IMR-90 (cell line): Measurements from ENCODE around the gene PTGES3. TPM values are rescaled to one million over a fixed set of nuclear protein-coding genes. Genes with fewer than 3 reads are reported as not detected.

ENCODE experiments used
- ATAC-seq: fragments of 200-7000 bp; cut with Tn5 transposase; 2 replicates; pipeline ENCODE4 v1.9.1; 2020; ENCODE audit warnings: low read depth, mild to moderate bottlenecking, moderate library complexity
- BruUV-seq: library from RNA; stranded (reverse); fragments of 400-500 nt; replicated peaks from 2 replicates; lab custom pipeline; 2021; lab: Mats Ljungman, UMichigan
- CTCF ChIA-PET: fragments of 300-600 bp; formaldehyde crosslinking; extraction: SDS; loops from one replicate; lab custom pipeline; 2021; ENCODE audit warnings: antibody characterized with exemption; lab: Yijun Ruan, JAX
- POLR2A ChIA-PET: fragments of 300-600 bp; sonication (Branson Sonifier 250); formaldehyde crosslinking; loops from one replicate; lab custom pipeline; 2022; ENCODE audit warnings: antibody characterized with exemption; ENCODE audit not compliant: unreplicated experiment; lab: Charles Lee
- DNase-seq: peaks from one replicate; pipeline ENCODE4 v3.0.0; 2013
- H2AFZ ChIP-seq: replicated peaks from 2 replicates; pipeline ENCODE3; 2013; ENCODE audit warnings: low read length, mild to moderate bottlenecking; ENCODE audit not compliant: poor library complexity
- H2AK5ac ChIP-seq: 2 replicates; pipeline ENCODE4 v1.6.1; 2013; ENCODE audit warnings: low read depth, low read length, inconsistent platforms
- H2AK9ac ChIP-seq: replicated peaks from 2 replicates; pipeline ENCODE3; 2013; ENCODE audit warnings: mild to moderate bottlenecking, low read depth, low read length, moderate library complexity; ENCODE audit not compliant: poor library complexity
- H2BK120ac ChIP-seq: 2 replicates; pipeline ENCODE4 v1.6.1; 2013; ENCODE audit warnings: low read depth, low read length, inconsistent platforms
- H2BK15ac ChIP-seq: 3 replicates; pipeline ENCODE4 v1.6.1; 2013; ENCODE audit warnings: low read depth, low read length, inconsistent platforms
- H2BK20ac ChIP-seq: 2 replicates; pipeline ENCODE4 v1.6.1; 2013; ENCODE audit warnings: low read depth, mild to moderate bottlenecking, inconsistent platforms, low read length, moderate library complexity
- H2BK5ac ChIP-seq: 2 replicates; pipeline ENCODE4 v1.6.1; 2013; ENCODE audit warnings: mild to moderate bottlenecking, low read depth, low read length, inconsistent platforms; ENCODE audit not compliant: poor library complexity, severe bottlenecking
- H3K14ac ChIP-seq: replicated peaks from 2 replicates; pipeline ENCODE4 v1.6.1; 2013; ENCODE audit warnings: low read depth, low read length, inconsistent platforms
- H3K18ac ChIP-seq: 2 replicates; pipeline ENCODE4 v1.6.1; 2013; ENCODE audit warnings: low read depth, low read length, control low read depth
- H3K23ac ChIP-seq: 2 replicates; pipeline ENCODE4 v1.6.1; 2013; ENCODE audit warnings: low read depth, low read length, inconsistent platforms
- H3K27ac ChIP-seq: 2 replicates; pipeline ENCODE4 v1.5.1; 2013; ENCODE audit warnings: mild to moderate bottlenecking, control low read depth, low read length; ENCODE audit not compliant: insufficient read depth
- H3K27me3 ChIP-seq: 2 replicates; pipeline ENCODE4 v1.6.1; 2013; ENCODE audit warnings: low read length; ENCODE audit not compliant: control insufficient read depth, insufficient read depth
- H3K36me3 ChIP-seq: 2 replicates; pipeline ENCODE4 v1.6.1; 2013; ENCODE audit warnings: low read length, mixed read lengths; ENCODE audit not compliant: control insufficient read depth, insufficient read depth
- H3K4ac ChIP-seq: 2 replicates; pipeline ENCODE4 v1.6.1; 2013; ENCODE audit warnings: low read depth, low read length, inconsistent platforms
- H3K4me1 ChIP-seq: 2 replicates; pipeline ENCODE4 v1.6.1; 2013; ENCODE audit warnings: low read length, mixed read lengths; ENCODE audit not compliant: control insufficient read depth, insufficient read depth
- H3K4me2 ChIP-seq: 2 replicates; pipeline ENCODE4 v1.6.1; 2013; ENCODE audit warnings: low read depth, mild to moderate bottlenecking, control low read depth, low read length, moderate library complexity
- H3K4me3 ChIP-seq: 2 replicates; pipeline ENCODE4 v1.5.1; 2013; ENCODE audit warnings: low read depth, mild to moderate bottlenecking, control low read depth, low read length, moderate library complexity; ENCODE audit not compliant: insufficient read depth
- H3K56ac ChIP-seq: 2 replicates; pipeline ENCODE4 v1.6.1; 2013; ENCODE audit warnings: low read length, inconsistent platforms; ENCODE audit not compliant: insufficient read depth; ENCODE audit errors: extremely low read depth
- H3K79me1 ChIP-seq, 2 experiments: 2 replicates each; pipeline ENCODE4 v1.6.1; 2013; ENCODE audit warnings: low read length in 2 of 2, inconsistent platforms in 1 of 2, low read depth in 1 of 2
- H3K9ac ChIP-seq: 2 replicates; pipeline ENCODE4 v1.6.1; 2013; ENCODE audit warnings: low read depth, low read length, control low read depth
- H3K9me1 ChIP-seq: 2 replicates; pipeline ENCODE4 v1.6.1; 2013; ENCODE audit warnings: low read length, inconsistent platforms; ENCODE audit not compliant: insufficient read depth
- H3K9me3 ChIP-seq: 2 replicates; pipeline ENCODE4 v1.6.1; 2013; ENCODE audit warnings: low read length; ENCODE audit not compliant: control insufficient read depth, insufficient read depth
- H4K20me1 ChIP-seq: 2 replicates; pipeline ENCODE4 v1.6.1; 2013; ENCODE audit warnings: low read length, inconsistent platforms; ENCODE audit not compliant: insufficient read depth
- H4K5ac ChIP-seq: 2 replicates; pipeline ENCODE4 v1.6.1; 2013; ENCODE audit warnings: mild to moderate bottlenecking, low read depth, low read length, control low read depth
- H4K8ac ChIP-seq, 2 experiments: 2 replicates each; pipeline ENCODE4 v1.6.1; 2013; ENCODE audit warnings: low read depth in 2 of 2, low read length in 2 of 2, control low read depth in 1 of 2, inconsistent platforms in 1 of 2
- H4K91ac ChIP-seq: 2 replicates; pipeline ENCODE4 v1.6.1; 2013; ENCODE audit warnings: low read depth, low read length, inconsistent platforms; ENCODE audit not compliant: insufficient read depth
- BHLHE40 ChIP-seq: fragments of 150-350 bp; IDR thresholded peaks from 2 replicates; pipeline ENCODE4 v1.6.1; 2016; ENCODE audit warnings: mild to moderate bottlenecking, low read depth, low read length
- MAZ ChIP-seq: IDR thresholded peaks from 2 replicates; pipeline ENCODE4 v1.6.1; 2012; ENCODE audit warnings: low read depth, mild to moderate bottlenecking, low read length, improper control_type of control experiment, moderate library complexity, borderline replicate concordance
- POLR2A ChIP-seq: IDR thresholded peaks from 2 replicates; pipeline ENCODE4 v1.6.1; 2012; ENCODE audit warnings: mild to moderate bottlenecking, low read depth, low read length
- RCOR1 ChIP-seq: IDR thresholded peaks from 2 replicates; pipeline ENCODE4 v1.6.1; 2012; ENCODE audit warnings: mild to moderate bottlenecking, low read length, improper control_type of control experiment; ENCODE audit not compliant: insufficient replicate concordance
- SMC3 ChIP-seq: fragments of 150-350 bp; IDR thresholded peaks from 2 replicates; pipeline ENCODE4 v1.6.1; 2016; ENCODE audit warnings: low read depth, mild to moderate bottlenecking, antibody characterized with exemption, low read length, moderate library complexity
- WGBS, 2 experiments: methylation state at CpG; one replicate each; pipeline versions ENCODE4 v1.1.5 to v1.1.7; 2013; ENCODE audit warnings: missing lambda C conversion rate in 2 of 2; ENCODE audit not compliant: insufficient read length in 1 of 2; ENCODE audit errors: extremely low coverage in 2 of 2; 5-methylcytosine and 5-hydroxymethylcytosine counted together
- dilution Hi-C: fragments of 300-500 bp; cut with HindIII; formaldehyde crosslinking; loops from one replicate; pipeline ENCODE4 v1.14.3; 2018; ENCODE audit warnings: low sequenced_read_pairs; ENCODE audit not compliant: unreplicated experiment
- in situ Hi-C: fragments of 300-500 bp; cut with MboI; formaldehyde crosslinking; loops from 3 replicates; pipeline ENCODE4 v1.14.3; 2019; ENCODE audit warnings: low sequenced_read_pairs, inconsistent platforms, mixed read lengths
- intact Hi-C: fragments of 100-400 bp; cut with micrococcal nuclease; formaldehyde crosslinking; loops from 2 replicates; pipeline ENCODE4 v1.10.0; 2022
- polyA plus RNA-seq, 3 experiments: library from polyadenylated mRNA; depleted of rRNA; stranded (reverse); fragments of >200 nt; gene quantifications; 2 replicates each; pipeline ENCODE4 v1.2.3, GENCODE V29; 2012; ENCODE audit warnings: low replicate concordance in 1 of 3
- total RNA-seq: library from RNA; depleted of rRNA; stranded (reverse); fragments of >200 nt; gene quantifications from 2 replicates; pipeline ENCODE4 v1.2.3, GENCODE V29; 2012

PTGES3 gene
- total and polyA plus RNA-seq, 2 of the 4 experiments (the other 2 are of a cell fraction): 42.7 to 73.2 TPM

- Histone ChIP-seq H2BK20ac (no peak overlapping the region), H3K27ac (no peak overlapping the region), H3K18ac (no peak overlapping the region), H2BK15ac (no peak overlapping the region), H2AK5ac (no peak overlapping the region), H3K14ac (peak overlapping the region; percentile 90), H4K91ac (no peak overlapping the region), H4K8ac (no peak overlapping the region), H3K4me2 (peak overlapping the region; percentile 97), H2BK5ac (peak overlapping the region; percentile 68), H3K27me3 (no peaks in the 10 kb centered on the region), H3K23ac (peak overlapping the region; percentile 80), H3K9me3 (no peaks in the 10 kb centered on the region), H2AK9ac (no peak overlapping the region), H3K36me3 (peaks cover 32% of the 10 kb centered on the region), H4K5ac (no peak overlapping the region), H3K4ac (no peak overlapping the region), H3K4me1 (no peaks in the 10 kb centered on the region), H3K9me1 (no peaks in the 10 kb centered on the region; the same call in 1 of the 2 replicates), H2BK120ac (no peak overlapping the region), H4K20me1 (peaks cover 34% of the 10 kb centered on the region), H3K79me1 (peaks cover 14 to 31% of the 10 kb centered on the region in 2 experiments; a peak in 3 of 4 replicates), H3K4me3 (peak overlapping the region; percentile 74), H2AFZ (no peak overlapping the region), H3K56ac (no peak overlapping the region), H3K9ac (peak overlapping the region; percentile 87)
- ATAC-seq (no peak), DNase-seq (no peak)
- WGBS, 2 experiments: no CpG with 5 or more reads among the region's 4 CpGs
- dilution Hi-C loops: no loop called here
- CTCF ChIA-PET: interaction anchor here (3.7 kb wide), 1 partner anchor 8 kb away, joined by 11 read pairs; no protein-coding TSS in a partner anchor
- in situ Hi-C loops: no loop called here
- intact Hi-C loops: loop anchor here (1.0 to 10.0 kb wide), 2 partner anchors 42 to 360 kb away; partner anchors contain the start of gene ZBTB39
- POLR2A ChIA-PET: no interaction called here
- TF ChIP-seq BHLHE40: no peak
- TF ChIP-seq POLR2A: no peak
- TF ChIP-seq RCOR1: no peak
- TF ChIP-seq MAZ: no peak
- TF ChIP-seq SMC3: no peak
- BruUV-seq: no TSS peak
Measured at GRCh38 chr12:56644654-56645053, 43.4 kb downstream of the PTGES3 start.
